GM23248 (cell line): Measurements from ENCODE around the gene CDCA5.

Experiments used
- EZH2 ChIP-seq: fragments of 200-600 bp; sonication (generic); IDR thresholded peaks from 2 replicates; pipeline ENCODE4 v1.6.1; 2018; ENCODE audit warnings: antibody characterized with exemption, mild to moderate bottlenecking; ENCODE audit not compliant: insufficient read depth, poor library complexity, severe bottlenecking
- EZH2phosphoT487 ChIP-seq: fragments of 200-600 bp; sonication (generic); IDR thresholded peaks from 2 replicates; pipeline ENCODE4 v1.6.1; 2018; ENCODE audit warnings: antibody characterized with exemption, moderate library complexity, mild to moderate bottlenecking, low read depth; ENCODE audit not compliant: insufficient read depth

DNA sequence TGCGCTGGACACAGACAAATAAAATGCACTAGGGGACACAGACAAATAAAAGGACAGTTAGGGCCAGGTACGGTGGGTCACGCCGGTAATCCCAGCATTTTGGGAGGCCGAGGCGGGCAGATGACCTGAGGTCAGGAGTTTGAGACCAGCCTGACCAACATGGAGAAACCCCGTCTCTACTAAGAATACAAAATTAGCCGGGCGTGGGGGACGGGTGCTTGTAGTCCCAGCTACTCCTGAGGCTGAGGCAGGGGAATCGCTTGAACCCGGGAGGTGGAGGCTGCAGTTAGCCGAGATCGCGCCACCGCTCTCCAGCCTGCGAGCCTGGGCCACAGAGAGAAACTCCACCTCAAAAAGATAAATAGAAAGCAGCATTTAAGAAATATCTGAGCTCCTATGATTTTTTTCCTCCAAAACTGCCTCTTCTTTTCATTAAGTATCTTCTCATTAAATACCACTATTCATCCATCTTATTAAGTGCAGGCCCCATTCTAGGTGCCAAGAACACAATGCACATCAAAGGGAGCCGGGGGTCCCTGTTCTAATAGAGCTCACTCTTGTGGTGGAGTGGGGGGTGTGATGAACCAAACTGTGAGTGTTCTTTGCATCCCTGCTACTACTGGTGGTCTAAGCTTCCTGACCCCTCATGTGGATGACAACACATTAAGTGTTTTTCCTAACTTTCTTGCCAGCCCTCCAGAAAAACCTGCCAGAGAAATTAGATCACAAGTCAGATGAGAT lies 34.4 kb upstream of the CDCA5 start:
- TF ChIP-seq EZH2 (no peak), EZH2phosphoT487 (no peak)
